GM18909 (cell line): ENCODE results near the gene TIMM29.
A peak's percentile ranks its signal among the peaks of the same experiment; 100 is the strongest.
"Not testable (repeated sequence)": the region's sequence is repeated elsewhere in the genome, so short reads cannot be mapped to it uniquely, and the experiment has no call there.

Experiments
- ATAC-seq: cut with Tn5 transposase; IDR thresholded peaks from one replicate; pipeline ENCODE4 v1.9.1; 2021; ENCODE audit warnings: mild to moderate bottlenecking; ENCODE audit not compliant: unreplicated experiment, poor library complexity

The TIMM29 gene

GRCh38 chr19:10935371-10936059, 6.9 kb downstream of the TIMM29 start:
- no peak for ATAC-seq

GRCh38 chr19:10936661-10937084, 8.1 kb downstream of the TIMM29 start:
- no peak for ATAC-seq

- not testable (repeated sequence) for ATAC-seq
Observed at GRCh38 chr19:10941649-10942048, 13.0 kb downstream of the TIMM29 start.

GRCh38 chr19:10943412-10943811, 14.8 kb downstream of the TIMM29 start:
- ATAC-seq = not testable (repeated sequence)

GRCh38 chr19:10945264-10945663, 16.7 kb downstream of the TIMM29 start:
- no peak for ATAC-seq

- no peak for ATAC-seq
Observed at GRCh38 chr19:10946958-10947657, 18.5 kb downstream of the TIMM29 start.

- no peak for ATAC-seq
Observed at GRCh38 chr19:10952809-10953208, 24.2 kb downstream of the TIMM29 start.

GRCh38 chr19:10959277-10959968, 30.8 kb downstream of the TIMM29 start:
- ATAC-seq = not testable (repeated sequence)

GRCh38 chr19:10960314-10961072, 31.9 kb downstream of the TIMM29 start, which contains the start of gene SMARCA4:
TSS of gene SMARCA4 (plus strand) at chr19:10961030. CDS start at chr19:10984152, 23,122 bp downstream.
- ATAC-seq = peak; percentile 81

- peak; percentile 42 for ATAC-seq
Observed at GRCh38 chr19:10961073-10961860, 32.7 kb downstream of the TIMM29 start.

- no peak for ATAC-seq
Observed at GRCh38 chr19:10962863-10963262, 34.3 kb downstream of the TIMM29 start.

GRCh38 chr19:10963865-10964264, 35.3 kb downstream of the TIMM29 start:
- ATAC-seq = no peak

- no peak for ATAC-seq
Observed at GRCh38 chr19:10964903-10965302, 36.3 kb downstream of the TIMM29 start.

GRCh38 chr19:10965398-10965797, 36.8 kb downstream of the TIMM29 start:
- no peak for ATAC-seq

- no peak for ATAC-seq
Observed at GRCh38 chr19:10966809-10967208, 38.2 kb downstream of the TIMM29 start.

- no peak for ATAC-seq
Observed at GRCh38 chr19:10968527-10969135, 40.0 kb downstream of the TIMM29 start.

- ATAC-seq = no peak
Observed at GRCh38 chr19:10971107-10971726, 42.6 kb downstream of the TIMM29 start.

- no peak for ATAC-seq
Observed at GRCh38 chr19:10975374-10976130, 46.9 kb downstream of the TIMM29 start.
